NCI-H1092 (cell line): ENCODE measurements around the gene RASGRF2.
A peak's percentile ranks its signal among the peaks of the same experiment; 100 is the strongest.

Experiments
- DNase-seq: peaks from one replicate; lab custom pipeline; 2025; lab: John Stamatoyannopoulos, UW

Gene RASGRF2

GRCh38 chr5:81134566-81134965, 174.4 kb downstream of the RASGRF2 start:
- no peak for DNase-seq

GRCh38 chr5:81136557-81136956, 176.4 kb downstream of the RASGRF2 start:
- no peak for DNase-seq

- no peak for DNase-seq
Measured at GRCh38 chr5:81137833-81138232, 177.7 kb downstream of the RASGRF2 start.

GRCh38 chr5:81140441-81140840, 180.3 kb downstream of the RASGRF2 start:
- DNase-seq, result no peak

- no peak for DNase-seq
Measured at GRCh38 chr5:81140943-81141342, 180.8 kb downstream of the RASGRF2 start.

GRCh38 chr5:81142108-81142507, 181.9 kb downstream of the RASGRF2 start:
- no peak for DNase-seq

GRCh38 chr5:81145329-81145935, 185.3 kb downstream of the RASGRF2 start:
- DNase-seq, result no peak

GRCh38 chr5:81146031-81146430, 185.9 kb downstream of the RASGRF2 start:
- no peak for DNase-seq

- DNase-seq, result no peak
Measured at GRCh38 chr5:81147011-81147885, 187.1 kb downstream of the RASGRF2 start.

- no peak for DNase-seq
Measured at GRCh38 chr5:81147886-81148571, 187.9 kb downstream of the RASGRF2 start.

- DNase-seq, result no peak
Measured at GRCh38 chr5:81151546-81151945, 191.4 kb downstream of the RASGRF2 start.

GRCh38 chr5:81154725-81155124, 194.6 kb downstream of the RASGRF2 start:
- DNase-seq, result no peak

- DNase-seq, result no peak
Measured at GRCh38 chr5:81156732-81157131, 196.6 kb downstream of the RASGRF2 start.

GRCh38 chr5:81161012-81161601, 200.9 kb downstream of the RASGRF2 start:
- no peak for DNase-seq

- DNase-seq, result no peak
Measured at GRCh38 chr5:81162501-81162900, 202.3 kb downstream of the RASGRF2 start.

- no peak for DNase-seq
Measured at GRCh38 chr5:81163651-81164050, 203.5 kb downstream of the RASGRF2 start.

GRCh38 chr5:81164476-81164875, 204.3 kb downstream of the RASGRF2 start:
- no peak for DNase-seq

- no peak for DNase-seq
Measured at GRCh38 chr5:81164936-81165335, 204.8 kb downstream of the RASGRF2 start.

GRCh38 chr5:81165493-81166119, 205.4 kb downstream of the RASGRF2 start:
- DNase-seq, result peak; percentile 52

GRCh38 chr5:81166430-81166829, 206.3 kb downstream of the RASGRF2 start:
- DNase-seq, result no peak

- DNase-seq, result no peak
Measured at GRCh38 chr5:81167078-81167477, 206.9 kb downstream of the RASGRF2 start.

- no peak for DNase-seq
Measured at GRCh38 chr5:81167544-81167943, 207.4 kb downstream of the RASGRF2 start.
